HG03103 (cell line): ENCODE data around the gene CD226.
A peak's percentile ranks its signal among the peaks of the same experiment; 100 is the strongest.
"Not testable (repeated sequence)": the region's sequence is repeated elsewhere in the genome, so short reads cannot be mapped to it uniquely, and the experiment has no call there.

Experiments
- ATAC-seq: cut with Tn5 transposase; IDR thresholded peaks from one replicate; pipeline ENCODE4 v1.9.1; 2021; ENCODE audit warnings: low read depth; ENCODE audit not compliant: unreplicated experiment

The CD226 gene

DNA sequence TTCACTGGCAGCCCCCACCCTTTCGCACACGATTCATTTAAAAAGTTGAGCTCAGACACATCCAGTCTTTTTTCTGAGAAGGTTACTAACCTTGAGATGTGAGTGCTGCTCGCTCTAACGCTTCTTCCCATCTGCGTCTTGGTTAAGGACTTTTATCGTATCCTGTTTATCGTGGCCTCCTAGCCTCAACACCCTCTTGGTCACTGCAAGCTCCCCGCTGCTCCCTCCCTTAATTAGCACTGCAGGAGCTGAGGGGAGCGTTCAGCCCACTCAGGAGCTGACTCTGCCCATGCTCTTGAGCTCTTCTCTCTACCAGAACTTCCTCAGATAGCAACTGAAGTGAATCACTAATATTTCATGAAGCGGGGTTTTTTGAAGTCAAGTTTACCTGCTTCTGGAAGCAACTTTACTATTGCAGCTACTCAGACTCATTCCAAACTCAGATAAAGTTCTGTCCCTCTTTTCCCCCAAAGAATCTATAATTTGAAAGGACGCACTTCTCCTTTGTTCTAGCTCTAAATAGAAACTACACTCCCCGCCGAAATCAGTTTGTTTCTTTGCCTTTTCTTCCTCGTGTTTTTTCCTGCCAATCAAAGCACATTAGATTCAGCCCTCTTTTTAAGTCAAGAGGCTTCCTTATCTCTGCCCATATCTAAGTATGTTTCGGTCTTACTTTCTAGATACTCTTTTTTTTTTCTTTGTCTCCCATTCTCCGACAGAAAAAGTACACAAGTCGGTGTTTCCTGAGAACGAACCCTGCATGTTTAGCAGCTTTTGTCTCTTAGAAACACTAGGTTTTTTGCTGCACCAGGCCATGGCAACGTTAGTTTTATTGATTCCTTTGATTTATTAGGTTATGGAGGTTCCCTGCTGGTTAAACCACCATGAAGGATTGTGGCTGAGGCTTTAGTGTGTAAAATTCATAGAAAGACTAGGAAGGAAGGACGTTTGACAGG lies 9.3 kb upstream of the CD226 start:
- no peak for ATAC-seq

DNA sequence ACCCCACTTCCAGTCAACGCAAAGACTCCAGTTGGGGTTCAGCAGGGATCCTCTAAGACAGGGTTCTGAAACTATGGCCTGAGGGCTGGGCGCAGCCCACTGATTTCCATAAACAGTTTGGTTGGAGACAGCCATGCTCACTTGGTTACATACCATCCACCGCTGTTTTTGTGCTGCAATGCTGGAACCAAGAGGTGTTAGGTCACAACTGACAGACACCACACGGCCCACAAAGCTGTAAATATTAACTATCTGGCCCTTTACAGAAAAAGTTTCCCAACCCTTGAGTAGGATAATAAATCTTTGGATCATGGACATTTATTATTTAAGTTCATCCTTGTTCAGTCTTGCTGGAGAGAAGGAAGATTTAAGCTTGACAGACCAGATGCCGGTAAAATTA lies 8.4 kb upstream of the CD226 start:
- ATAC-seq: no peak

DNA sequence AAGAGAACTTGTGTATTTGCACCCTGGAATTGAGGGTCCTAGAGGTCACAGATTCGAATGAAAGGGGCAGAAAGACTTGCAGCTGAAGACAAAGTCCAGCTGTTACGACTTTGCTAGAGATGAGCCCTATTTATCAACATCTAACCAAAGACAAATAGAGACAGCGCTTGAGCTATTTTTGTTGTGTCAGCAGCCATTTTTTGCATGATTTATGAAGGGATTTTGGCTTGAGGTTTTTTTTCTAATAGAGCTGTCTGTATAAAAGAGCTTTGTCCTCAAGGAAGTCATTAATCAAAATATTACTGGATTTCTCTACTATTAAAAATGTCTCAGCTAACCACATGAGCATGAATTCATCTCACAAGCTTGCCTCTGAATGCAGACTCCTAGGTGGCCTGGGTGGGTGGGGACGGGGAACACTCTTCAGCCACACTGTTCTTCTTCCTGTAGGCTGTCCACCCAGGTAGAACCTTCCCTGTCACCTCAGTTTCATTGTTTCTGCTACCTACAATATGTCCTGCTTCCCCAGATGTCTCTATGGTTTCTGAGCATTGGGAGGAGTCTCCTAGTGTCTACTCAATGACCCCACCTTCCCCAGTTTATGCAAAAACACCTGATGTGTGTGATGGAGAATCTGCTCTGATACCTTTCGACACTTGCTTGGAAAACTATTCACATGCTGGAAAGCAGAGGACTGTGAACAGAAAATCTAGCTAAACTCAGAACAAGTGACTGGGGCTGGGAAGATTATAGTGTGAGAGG lies 7.2 kb upstream of the CD226 start:
- ATAC-seq: peak; percentile 22

DNA sequence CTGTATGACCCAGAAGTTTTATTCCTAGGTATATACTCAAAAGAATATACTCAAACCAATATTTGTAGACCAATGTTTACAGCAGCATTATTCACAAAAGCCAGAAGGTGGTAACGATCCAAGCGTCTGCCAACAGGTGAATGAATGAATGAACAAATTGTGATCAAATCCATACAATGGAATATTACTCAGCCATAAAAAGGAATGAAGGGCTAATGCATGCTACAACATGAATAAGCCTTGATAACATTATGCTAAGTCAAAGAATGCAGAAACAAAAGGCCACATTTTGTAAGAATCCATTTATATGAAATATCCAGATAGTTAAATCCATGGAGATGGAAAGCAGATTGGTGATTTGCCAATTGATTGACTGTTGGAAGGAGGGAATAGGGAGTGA lies 5.5 kb upstream of the CD226 start:
- no peak for ATAC-seq

DNA sequence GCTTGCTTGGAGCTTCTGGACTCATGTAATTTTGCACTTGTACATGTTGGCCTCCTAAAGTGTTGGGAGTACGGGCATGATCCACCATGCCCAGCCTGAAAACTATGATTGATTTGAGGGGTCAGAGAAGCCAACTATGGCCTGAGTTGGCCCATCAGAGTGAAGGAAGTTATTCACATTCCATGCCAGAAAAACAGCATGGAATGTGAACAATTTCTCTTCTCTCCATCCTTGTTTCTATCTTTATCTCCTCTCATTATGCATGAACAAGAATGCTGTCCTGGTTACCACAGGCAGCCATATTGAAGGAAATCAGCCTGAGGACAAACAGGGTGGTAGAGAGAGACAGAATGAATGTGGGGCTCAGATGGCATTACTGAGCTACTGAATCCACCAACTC lies 3.5 kb upstream of the CD226 start:
- ATAC-seq: no peak

DNA sequence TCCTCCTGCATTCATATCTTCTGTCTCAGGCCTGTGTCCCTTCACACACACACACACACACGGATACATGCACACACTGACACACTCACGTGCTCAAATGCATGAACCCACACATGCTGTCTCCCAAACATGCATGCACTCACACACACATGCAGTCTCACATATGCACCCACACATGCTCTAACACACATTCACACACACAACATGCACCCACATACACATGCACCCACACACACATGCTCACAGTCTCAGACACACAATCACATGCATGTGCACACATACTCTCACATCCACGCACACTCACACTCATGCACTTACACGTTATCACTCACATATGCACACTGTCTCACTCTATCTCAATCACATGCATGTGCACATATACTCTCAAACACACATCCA lies 1.9 kb upstream of the CD226 start:
- no peak for ATAC-seq

DNA sequence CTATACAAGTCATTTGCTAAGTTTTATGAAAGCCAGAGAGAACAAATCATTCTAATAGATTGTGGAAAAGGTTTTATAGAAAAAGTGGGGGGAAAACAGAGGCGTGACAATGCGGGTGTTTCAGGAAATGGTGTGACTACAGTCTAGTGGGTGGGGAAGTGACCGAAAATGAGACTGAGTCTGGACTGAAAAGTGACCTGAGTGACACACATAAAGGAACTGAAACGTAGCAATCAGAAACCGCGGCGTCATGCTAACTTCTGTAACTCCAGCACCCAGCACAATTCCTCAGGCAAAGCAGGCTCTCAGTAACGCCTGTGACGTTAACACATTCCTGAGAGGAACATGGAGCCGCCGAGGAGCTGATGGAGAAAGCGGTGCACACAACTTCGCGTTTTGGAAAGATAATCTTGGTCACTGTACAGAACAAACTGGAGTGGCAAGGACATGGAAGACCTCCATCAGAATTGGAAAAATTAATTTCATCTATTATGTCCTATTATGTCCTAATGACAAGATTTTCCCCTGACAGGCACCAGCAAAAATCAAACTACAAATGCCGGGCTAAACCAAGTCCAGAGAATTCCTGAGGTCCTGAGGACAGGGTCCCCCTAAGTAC lies 1.4 kb upstream of the CD226 start:
- peak; percentile 81 for ATAC-seq

DNA sequence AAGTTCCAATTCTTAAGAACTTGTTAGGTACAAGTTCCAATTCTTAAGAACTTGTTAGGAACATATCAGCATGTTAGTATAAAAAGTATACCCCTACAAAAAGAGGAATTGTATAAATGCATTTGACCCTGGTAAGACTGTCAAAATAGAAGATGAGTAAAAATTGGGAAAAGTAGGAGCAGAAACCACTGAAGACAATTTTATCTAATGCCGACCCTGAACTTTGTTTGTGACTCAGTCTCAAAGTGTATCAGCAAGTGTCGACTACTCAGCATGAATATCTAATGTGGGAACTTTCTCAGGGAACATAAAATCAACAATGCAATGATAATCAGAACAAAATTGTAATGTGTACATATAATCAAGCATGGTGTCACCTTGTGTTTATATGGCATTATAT lies 583 bp upstream of the CD226 start:
- no peak for ATAC-seq

DNA sequence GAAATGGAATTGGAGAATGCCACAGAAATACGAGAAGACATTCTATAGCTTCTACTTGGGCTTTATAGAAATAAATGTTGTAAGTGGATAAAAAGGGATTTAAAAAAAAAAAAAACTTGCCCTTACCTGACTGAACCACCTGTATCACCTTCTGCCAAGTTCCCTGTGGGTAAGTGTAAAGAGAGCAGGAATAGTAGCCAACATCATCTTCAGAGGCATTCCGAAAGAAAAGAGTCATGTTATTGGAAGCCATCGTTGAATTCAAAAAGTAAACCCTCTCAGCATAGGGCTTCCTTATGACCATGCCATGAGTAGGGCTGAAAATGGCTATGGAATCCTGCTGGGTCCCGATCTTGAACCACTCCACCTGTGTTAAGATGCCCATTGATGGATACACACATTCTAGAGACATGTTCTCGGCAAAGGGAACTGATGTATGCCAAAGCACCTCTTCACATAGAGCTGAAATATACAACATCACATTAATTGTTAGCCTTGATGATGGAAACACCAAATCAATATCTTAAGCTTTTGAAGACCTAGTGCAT lies 991 bp downstream of the CD226 start:
- ATAC-seq: no peak

DNA sequence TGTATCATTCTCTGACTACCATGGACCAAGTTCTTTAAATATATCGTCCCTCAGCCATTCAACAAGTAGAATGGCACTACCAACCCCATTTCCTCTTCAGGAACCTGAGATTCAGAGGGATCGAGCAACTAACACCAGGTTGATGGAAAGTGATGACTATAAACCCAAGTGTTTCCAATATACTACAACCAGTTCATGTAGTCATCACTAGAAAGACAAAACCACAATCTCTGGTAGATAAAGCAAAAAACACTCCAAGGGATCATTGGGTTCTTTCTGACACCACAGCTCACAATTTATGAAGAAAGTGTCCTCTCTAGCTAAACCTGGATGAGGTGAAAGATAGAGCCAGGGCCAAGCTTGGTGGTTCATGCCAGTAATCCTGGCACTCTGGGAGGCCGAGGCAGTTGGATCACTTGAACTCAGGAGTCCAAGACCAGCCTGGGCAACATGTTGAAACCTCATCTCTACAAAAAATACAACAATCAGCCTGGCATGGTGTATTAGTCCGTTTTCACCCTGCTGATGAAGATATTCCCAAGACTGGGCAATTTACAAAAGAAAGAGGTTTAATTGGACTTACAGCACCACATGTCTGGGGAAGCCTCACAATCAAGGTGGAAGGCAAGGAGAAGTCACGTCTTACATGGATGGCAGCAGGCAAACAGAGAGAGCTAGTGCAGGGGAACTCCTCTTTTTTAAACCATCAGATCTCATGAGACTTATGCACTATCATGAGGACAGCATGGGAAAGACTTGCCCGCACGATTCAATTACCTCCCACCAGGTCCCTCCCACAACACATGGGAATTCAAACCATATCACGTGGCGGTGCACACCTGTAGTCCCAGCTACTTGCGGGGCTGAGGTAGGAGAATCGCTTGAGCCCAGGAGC lies 2.2 kb downstream of the CD226 start:
- ATAC-seq: no peak

DNA sequence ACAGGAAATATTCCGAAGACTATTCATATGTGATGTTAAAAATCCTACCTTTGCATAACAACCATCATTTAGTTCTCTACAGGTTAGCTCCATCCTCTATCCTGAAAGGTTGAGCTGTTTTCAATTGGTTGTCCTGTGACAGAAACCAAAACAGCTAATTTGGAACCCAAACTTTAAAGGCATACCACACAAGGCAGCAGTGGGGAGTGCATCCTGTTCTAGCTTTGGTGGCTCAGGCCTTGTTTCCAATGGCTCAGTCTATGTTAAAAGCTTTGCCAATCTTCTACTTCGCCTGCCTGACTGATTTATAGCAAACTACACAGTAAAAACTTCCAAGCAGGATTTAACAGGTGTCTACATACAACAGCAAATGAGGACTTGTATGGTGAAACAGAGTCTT lies 3.2 kb downstream of the CD226 start:
- no peak for ATAC-seq

DNA sequence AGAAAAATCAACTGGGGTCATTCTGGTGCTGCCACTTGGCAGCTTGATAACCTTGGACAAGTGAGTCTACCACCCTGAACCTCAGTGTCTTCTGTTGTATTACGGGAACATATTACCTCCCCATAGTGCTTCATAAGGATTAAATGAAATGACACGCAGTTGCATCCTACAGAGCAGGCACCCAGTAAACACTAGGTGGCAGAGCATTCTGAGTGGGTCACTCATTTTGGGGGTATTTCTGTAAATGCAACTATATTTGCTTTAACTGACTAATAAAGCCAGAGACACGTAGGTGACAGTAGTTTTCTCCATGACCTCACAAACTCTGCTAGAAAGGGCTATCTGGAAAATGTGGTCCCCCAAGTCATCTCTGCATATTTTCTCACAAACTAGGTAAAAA lies 4.7 kb downstream of the CD226 start:
- no peak for ATAC-seq

DNA sequence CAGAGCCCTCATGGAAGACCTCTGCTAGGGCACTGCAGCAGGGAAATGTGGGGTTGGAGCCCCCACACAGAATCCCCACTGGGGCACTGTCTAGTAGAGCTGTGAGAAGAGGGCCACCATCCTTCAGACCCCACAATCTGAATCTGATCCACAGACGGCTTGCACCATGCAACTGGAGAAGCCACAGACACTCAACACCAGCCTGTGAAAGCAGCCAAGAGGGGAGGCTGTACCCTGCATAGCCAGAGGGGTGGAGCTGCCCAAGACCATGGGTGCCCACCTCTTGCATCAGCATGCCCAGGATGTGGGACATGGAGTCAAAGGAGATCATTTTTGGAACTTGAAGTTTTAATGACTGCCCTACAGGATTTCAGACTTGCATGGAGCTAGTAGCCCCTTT lies 6.5 kb downstream of the CD226 start:
- no peak for ATAC-seq

DNA sequence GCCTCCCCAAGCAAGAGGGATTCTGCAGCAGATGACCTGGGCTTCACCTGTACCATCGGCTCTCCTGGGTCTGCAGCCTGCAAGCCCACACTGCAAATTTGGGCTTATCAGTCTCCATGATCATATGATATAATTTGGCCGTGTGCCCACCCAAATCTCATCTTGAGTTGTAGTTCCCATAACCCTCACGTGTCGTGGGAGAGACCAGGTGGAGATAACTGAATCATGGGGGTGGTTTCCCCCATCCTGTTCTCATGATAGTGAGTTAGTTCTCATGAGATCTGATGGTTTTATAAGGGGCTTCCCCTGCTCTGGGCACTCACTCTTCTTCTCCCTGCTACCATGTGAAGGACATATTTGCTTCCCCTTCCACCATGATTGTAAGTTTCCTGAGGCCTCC lies 7.9 kb downstream of the CD226 start:
- not testable (repeated sequence) for ATAC-seq

DNA sequence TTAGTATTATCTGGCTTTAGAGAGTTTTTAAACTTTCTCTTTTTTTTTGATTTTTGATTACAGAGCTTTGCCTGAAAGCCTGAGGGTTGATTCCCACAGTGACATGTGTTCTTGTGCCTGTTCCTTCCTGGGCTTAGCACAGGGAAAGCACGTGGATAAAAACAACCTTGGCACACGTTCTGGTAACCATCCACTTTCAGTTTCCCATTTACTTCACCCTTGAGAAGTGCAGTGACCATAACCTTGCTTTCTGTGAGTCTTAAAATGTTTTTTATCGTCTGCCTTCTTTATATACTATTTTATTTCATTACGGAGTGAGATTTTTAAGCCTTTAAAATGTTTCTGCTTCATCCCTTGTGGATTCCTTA lies 11.5 kb downstream of the CD226 start:
- ATAC-seq: no peak

DNA sequence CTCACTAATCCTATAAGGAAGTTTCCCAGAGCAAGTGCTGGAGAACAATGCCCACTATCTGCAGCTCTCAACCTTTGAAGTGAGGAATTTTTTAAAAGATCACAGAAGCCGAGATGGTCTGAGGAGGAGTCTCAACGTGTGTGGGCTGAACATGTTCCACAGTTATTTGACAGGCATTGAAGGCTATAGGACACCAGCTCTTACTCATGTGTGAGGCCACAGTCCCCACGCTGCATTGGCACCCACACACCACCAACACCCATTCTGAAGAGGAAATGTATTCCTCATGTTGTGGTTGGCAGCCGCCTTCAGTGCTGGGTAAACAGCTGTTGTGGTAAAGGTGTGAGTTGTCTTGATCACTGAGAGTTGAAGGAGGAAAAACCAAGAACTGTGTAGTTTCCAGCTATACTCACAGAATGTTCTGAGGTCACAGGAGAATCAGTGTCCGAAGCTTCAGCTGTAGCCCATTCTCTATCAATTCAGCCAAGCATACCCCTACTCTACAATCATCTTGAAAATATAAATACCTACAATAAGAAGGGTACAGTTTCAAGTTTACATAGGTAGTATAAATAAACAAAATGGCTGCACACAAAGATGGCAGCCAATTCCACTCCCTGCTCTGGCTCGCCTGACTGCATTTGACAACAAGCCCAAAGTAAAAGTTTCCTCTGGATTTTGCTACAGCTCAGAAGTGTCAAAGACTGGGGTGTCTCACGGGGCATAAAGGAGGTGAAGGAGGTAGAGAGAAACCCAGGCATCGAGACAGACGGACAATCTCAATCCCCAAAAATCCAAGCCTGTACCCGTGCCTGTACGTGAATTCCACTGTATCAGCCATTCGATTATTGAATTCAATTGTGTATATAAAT lies 12.1 kb downstream of the CD226 start:
- ATAC-seq: peak; percentile 91

DNA sequence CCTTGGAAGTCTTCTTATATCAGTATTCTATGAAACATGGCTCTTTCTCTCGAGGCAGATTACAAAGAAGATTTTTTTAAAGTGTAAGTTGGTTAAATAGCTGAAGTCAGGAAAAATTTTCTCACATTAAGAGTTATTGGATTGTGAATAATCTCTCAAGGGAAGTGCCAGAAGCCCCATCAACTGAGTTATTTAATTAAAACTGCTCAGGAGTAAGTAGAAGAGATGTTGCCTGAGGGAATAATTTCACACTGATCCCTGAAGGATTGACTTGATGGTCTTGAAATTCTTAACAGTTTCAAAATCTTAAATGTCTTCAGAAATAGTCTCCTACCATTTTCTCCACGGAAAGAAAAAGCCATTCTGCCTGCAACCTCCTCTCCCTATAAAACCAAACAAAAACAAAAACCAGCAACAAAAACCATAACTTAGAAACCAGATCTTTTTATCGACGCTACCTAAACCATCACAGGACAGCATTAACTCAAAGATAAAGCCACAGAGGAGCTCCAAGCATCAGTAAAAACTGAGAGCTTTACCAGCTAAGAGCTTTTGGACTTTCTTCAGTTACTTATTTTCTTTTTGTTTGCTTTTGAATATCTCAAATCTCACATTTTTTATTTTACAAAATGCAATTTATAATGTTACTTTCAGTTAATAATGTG lies 12.9 kb downstream of the CD226 start:
- ATAC-seq: no peak

DNA sequence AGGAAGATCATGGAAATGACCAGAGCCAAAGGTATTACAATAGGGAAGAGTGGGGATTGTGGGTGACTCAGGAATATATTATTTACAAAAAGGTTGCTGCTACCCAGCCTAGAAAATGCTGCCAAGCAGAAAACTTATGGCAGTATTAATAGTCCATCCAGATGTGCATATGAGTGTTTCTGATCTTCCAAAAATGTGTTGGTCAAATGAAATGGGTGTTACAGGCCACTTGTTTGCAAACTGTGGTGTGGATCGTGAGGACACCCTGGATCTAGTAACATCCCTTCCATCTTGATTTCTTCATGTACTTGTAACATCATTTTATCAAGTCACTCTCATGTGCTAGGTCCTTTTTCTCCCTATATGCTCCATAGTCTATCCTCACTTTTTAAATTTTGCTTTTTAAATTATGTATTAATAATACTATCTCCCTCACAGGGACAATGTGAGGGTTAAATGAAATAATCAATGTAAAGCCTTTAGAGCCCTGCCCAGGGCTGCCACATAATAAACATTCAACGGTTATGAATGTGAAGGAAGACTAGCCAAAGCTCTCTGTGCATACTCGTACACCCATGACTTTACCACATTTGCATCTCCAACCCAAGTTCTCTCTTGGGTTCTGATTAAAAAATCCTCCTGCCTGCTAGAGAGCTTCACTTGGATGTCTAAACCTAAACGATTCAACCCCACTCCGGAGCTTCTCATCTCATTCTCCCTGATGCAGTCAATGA lies 18.5 kb downstream of the CD226 start:
- no peak for ATAC-seq
